ENCODE data around the gene OR2L13.

Gene OR2L13

GRCh38 chr1:248140846-248141245 lies 45.9 kb downstream of the OR2L13 start:
- H3K4me3 ChIP-seq (ENCODE audit: insufficient read length, low read depth), result no peak overlapping the region
- H3K9me3 ChIP-seq (ENCODE audit: insufficient read depth, low read length), result no peaks in the 10 kb centered on the region
- TF ChIP-seq SUZ12 (IDR thresholded peaks at IDR 0.05; ENCODE audit: extremely low read depth, insufficient read depth, insufficient read length) (no peak), YY1 (IDR thresholded peaks at IDR 0.05; ENCODE audit: insufficient read depth, insufficient read length) (no peak), ZNF274 (IDR thresholded peaks at IDR 0.05; ENCODE audit: low read depth, low read length) (no peak)
- no peaks in the 10 kb centered on the region for H3K27me3 ChIP-seq (ENCODE audit: insufficient read depth, insufficient read length)
- no peaks in the 10 kb centered on the region for H3K36me3 ChIP-seq (ENCODE audit: insufficient read depth, insufficient read length, low read length)
- H3K4me1 ChIP-seq (ENCODE audit: insufficient read depth, insufficient read length), result no peaks in the 10 kb centered on the region
- H3K9ac ChIP-seq (ENCODE audit: insufficient read length, low read depth), result no peak overlapping the region
- no peak for DNase-seq (ENCODE audit: low read depth, low spot score)

GRCh38 chr1:248143311-248143710 lies 48.3 kb downstream of the OR2L13 start:
- Histone ChIP-seq H3K27me3 (ENCODE audit: insufficient read depth, insufficient read length) (no peaks in the 10 kb centered on the region), H3K9ac (ENCODE audit: insufficient read length, low read depth) (no peak overlapping the region), H3K9me3 (ENCODE audit: insufficient read depth, low read length) (no peaks in the 10 kb centered on the region), H3K4me3 (ENCODE audit: insufficient read length, low read depth) (no peak overlapping the region), H3K4me1 (ENCODE audit: insufficient read depth, insufficient read length) (no peaks in the 10 kb centered on the region), H3K36me3 (ENCODE audit: insufficient read depth, insufficient read length, low read length) (no peaks in the 10 kb centered on the region)
- no peak for DNase-seq (ENCODE audit: low read depth, low spot score)
- TF ChIP-seq YY1 (IDR thresholded peaks at IDR 0.05; ENCODE audit: insufficient read depth, insufficient read length) (no peak), ZNF274 (IDR thresholded peaks at IDR 0.05; ENCODE audit: low read depth, low read length) (no peak)

GRCh38 chr1:248144513-248145198 lies 49.7 kb downstream of the OR2L13 start, which contains the start of gene OR2M5:
OR2M5 (plus strand) TSS chr1:248145148; CDS start chr1:248145148, 0 bp downstream.
- H3K4me1 ChIP-seq (ENCODE audit: insufficient read depth, insufficient read length), result no peaks in the 10 kb centered on the region
- no peaks in the 10 kb centered on the region for H3K36me3 ChIP-seq (ENCODE audit: insufficient read depth, insufficient read length, low read length)
- TF ChIP-seq ZNF274 (IDR thresholded peaks at IDR 0.05; ENCODE audit: low read depth, low read length), result no peak
- TF ChIP-seq SUZ12 (IDR thresholded peaks at IDR 0.05; ENCODE audit: extremely low read depth, insufficient read depth, insufficient read length), result no peak
- TF ChIP-seq YY1 (IDR thresholded peaks at IDR 0.05; ENCODE audit: insufficient read depth, insufficient read length), result no peak
- no peaks in the 10 kb centered on the region for H3K27me3 ChIP-seq (ENCODE audit: insufficient read depth, insufficient read length)
- no peaks in the 10 kb centered on the region for H3K9me3 ChIP-seq (ENCODE audit: insufficient read depth, low read length)
- no peak within 1 kb of the TSS for H3K9ac ChIP-seq (ENCODE audit: insufficient read length, low read depth)
- no peak for DNase-seq (ENCODE audit: low read depth, low spot score)
- no peak within 1 kb of the TSS for H3K4me3 ChIP-seq (ENCODE audit: insufficient read length, low read depth)

Measured in NT2/D1 (cell line).